ENCODE data around the gene PDZRN4. TPM values are rescaled to one million over a fixed set of nuclear protein-coding genes. Genes with fewer than 3 reads are reported as not detected.

Gene PDZRN4
- total RNA-seq, 1 donor from 2014 or later = not detected

DNA sequence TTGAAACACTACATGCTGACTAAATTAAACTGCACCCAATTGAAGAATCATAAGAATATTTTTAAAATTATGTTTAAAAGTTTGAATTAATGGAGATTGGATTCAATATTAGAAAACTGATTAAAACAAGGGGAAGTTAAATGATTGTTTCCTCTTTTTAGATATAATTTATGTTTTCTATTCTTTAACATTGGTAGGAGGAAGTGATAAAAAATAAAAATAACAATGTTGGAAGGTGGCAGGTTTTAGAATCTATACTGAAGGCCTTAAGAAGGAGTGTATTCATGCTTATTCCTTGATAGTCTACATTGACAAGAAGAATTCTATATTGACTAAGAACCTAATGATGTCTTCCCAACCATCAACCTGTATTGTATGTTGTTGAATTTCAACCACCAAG is 168.1 kb downstream of the PDZRN4 start:
- intact Hi-C loops (cut with micrococcal nuclease) = no loop called here

DNA sequence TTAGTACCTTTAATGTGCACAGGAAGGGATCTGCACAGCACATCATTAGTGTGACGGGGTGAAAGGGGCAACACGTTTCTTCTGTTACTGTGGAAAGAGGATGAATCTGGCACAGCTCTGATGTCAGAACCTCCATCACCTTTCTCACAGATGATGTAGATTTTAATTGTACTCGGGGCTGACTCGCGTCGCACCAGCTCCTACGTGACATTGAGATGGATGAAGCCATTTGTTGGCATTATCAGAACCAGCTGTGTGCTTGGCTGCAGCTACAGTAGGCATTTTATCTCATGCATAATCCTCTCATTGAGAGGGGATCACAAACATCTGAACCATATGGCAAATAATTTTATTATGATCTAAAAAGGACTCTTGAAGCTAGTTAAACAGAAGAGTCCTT is 173.6 kb downstream of the PDZRN4 start:
- intact Hi-C loops (cut with micrococcal nuclease) = no loop called here

DNA sequence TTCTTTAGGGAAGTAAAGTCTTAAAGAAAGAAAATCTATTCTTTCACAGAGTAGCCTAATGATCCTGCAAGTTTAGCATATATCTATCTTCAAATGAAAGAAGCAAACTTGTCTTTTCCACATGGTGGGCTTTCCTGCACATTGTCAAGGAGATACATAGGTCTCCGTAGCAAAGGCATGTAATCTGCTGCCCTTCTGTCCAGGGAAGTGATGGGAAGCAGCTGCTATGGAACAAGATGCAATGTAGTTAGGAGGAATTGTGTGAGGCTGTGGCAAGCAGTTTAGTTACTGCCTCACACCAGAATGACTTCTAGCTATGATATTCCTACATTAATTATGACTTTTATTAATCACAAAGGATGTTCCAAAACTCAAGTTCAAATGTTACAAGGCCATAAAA is 174.4 kb downstream of the PDZRN4 start:
- intact Hi-C loops (cut with micrococcal nuclease) = no loop called here

DNA sequence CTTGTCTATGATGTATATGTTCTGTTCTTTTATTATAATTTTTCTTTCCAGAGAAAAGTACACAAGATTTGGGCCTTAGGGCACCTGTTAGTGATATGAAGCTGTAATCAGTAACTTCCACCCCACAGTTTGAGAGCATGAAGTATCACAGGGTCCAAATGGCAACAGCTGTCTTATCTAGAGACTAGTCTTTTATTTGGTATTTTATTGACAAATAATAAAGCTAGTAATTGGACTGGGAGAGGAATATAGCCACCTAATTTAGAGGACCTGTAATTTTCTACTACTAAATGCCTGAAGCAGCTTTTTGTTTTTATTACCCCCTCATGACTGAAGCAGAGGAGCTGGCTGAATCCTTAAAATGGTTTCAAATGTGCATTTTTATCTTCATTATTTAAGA is 174.8 kb downstream of the PDZRN4 start:
- intact Hi-C loops (cut with micrococcal nuclease) = no loop called here

DNA sequence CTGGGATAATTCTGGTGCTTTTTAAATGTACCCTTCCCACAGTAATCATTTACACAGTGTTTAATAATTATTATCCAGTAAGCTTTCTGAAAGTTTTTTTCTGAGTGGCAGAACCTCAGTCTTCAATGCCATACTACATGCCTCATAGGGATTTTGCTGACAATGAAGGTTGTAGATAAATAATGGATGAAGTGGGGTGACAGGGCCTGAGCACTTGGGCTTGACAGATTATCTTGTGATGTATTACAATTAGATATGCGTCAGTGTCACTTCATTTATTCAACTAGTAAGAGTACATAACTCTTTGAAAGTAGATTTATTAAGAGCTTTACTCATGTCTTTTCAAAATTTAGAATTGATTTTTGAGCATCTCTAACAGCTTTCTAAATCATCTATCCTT is 176.1 kb downstream of the PDZRN4 start:
- intact Hi-C loops (cut with micrococcal nuclease) = no loop called here

DNA sequence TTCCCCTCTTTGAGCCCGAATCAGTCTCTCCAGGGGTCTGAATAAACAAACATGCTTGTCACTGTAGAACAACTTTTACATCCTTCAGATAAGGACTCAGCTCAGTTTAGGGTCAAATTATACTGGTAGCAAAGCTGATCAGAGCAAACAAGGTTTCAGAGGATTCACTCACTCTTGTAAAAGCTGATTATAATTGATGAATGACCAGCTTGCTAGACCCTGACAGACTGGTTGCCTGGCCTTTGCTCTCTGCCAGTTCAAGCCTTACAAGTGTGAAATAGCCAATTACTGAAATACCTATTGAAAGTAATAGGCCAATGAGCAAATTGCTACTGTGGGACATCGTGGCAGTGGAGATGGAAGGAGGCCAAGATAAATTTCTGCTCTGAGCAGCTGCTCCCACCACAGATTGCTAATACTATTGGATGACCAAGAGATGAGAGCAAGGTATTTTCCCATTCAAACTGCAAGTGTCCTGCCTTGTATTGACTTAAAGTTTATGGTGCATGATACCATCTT is 177.6 kb downstream of the PDZRN4 start:
- intact Hi-C loops (cut with micrococcal nuclease) = no loop called here

DNA sequence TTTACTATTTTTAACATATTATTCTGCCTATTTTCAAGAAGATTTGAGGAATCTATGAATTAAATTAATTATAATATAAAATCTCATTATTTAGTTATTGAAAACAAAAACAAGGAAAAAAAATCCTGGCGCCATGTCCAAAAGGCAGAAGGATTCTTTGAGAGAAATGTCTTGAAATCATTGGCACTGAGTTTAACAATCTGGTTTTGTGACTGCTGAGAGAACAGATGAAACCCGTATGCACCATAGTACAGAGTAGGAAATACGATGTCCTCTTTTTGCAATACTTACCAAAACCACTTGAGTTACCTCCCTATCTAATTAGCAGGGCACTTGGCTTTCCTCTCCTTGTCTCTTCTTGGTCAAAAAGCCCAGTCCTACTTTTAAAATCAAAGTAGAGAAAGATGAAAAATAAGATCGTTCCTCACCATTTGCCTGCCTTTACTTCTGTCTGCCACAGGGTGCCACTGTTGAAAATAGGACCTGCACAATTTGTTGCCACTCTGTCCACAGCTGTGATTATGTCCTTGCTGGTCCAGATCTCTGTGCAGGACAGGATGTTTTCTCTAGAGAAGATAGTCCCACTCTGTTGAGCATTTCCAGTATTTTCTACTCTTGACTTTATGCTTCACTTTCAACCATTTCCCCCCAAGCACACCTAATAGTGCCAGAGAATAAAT is 179.7 kb downstream of the PDZRN4 start:
- intact Hi-C loops (cut with micrococcal nuclease) = no loop called here

DNA sequence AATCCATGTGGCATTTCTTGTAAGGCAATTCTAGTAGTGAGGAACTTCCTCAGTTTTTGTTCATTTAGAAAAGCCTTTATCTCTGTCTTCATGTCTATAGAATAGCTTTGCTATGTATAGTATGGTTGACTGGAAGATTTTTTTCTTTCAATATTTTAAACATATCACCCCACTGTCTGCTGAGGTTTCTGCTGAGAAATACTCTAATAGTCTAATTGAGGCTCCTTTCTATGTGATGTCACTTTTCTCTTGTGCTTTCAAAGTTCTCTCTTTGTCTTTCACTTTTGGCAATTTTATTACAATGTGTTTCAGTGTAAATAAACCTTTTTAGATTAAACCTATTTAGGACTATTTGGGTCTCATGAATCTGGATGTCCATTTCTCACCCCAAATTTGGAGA is 192.8 kb downstream of the PDZRN4 start:
- intact Hi-C loops (cut with micrococcal nuclease) = no loop called here

DNA sequence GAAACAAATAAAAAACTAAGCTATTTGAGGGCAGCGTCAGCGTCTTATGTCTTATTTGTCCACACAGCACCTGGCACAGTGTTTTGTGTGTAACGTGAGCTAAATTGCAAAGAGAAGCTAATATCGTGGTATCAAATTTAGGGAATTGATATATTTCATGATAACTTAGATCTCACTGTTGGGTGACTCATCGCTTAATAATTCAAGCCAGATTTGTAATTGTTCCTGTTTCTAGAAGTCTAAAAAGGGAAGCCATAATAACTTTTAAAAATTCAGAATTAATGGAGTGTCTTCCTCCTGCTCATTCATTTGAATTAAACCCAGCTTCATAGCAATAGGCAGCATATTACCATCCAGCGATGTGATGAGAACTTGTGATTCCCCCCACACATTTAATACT is 214.7 kb downstream of the PDZRN4 start:
- intact Hi-C loops (cut with micrococcal nuclease) = no loop called here

DNA sequence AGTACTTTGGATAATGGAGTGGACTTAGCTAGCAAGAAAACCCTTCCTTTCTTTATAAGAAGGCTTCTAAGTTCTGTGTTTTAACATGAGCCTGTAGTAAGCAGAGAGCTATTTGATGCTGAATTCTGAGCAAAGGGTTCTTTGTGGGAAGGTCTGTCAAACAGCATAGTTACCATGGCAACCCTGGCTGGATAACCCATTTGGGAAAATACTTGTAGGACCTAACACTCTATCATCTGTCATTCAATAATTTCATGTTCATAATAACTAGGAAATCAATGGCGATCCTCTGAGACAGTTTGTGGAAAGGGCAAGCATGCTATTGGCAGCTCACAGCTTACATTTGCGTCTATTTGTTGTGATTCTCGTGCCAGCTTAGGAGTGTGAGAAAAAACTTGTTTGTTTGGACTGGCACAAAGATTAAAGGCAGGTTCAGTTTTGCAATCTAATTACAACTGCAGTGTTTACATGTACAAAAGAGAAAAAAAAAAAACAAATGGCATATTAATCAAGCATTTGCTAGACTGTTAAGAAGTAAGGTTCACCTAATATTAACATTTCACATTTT is 219.2 kb downstream of the PDZRN4 start:
- intact Hi-C loops (cut with micrococcal nuclease) = no loop called here

DNA sequence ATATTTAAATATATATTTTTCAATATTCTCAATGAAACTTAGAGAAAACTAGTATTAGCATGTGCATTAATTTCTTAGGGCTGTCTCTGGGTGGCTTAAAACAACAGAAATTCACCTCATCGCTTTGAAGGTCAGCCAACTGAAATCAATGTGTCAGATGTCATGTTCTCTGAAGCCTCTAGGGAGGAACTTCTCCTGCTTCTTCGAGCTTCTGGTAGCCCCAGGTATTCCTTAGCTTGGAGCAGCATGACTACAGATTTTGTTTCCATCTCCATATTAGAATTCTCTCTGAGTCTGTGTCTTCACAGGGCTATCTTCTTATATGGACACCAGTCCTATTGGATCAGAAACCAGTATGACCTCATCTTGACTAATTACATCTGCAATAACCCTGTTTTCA is 221.5 kb downstream of the PDZRN4 start:
- intact Hi-C loops (cut with micrococcal nuclease) = no loop called here

DNA sequence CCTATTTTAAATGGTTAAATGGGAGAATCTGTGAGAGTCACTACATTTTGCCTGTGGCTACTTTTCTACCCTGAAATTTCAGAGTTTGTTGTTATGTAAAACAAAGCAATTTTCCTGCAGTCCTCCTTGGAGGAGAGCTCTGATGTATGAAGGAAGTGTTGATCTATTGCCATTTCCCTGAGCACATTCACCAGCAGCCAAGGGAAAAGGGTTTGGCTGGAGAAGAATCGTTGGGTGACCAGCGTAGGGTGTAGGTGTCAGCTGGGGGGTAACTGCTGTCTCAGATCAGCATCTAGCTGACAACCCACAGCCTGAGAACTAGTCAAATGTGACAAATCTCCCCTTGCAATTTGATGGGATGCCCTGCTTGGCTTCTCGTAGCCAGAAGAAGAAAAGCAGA is 230.5 kb downstream of the PDZRN4 start:
- intact Hi-C loops (cut with micrococcal nuclease) = no loop called here

DNA sequence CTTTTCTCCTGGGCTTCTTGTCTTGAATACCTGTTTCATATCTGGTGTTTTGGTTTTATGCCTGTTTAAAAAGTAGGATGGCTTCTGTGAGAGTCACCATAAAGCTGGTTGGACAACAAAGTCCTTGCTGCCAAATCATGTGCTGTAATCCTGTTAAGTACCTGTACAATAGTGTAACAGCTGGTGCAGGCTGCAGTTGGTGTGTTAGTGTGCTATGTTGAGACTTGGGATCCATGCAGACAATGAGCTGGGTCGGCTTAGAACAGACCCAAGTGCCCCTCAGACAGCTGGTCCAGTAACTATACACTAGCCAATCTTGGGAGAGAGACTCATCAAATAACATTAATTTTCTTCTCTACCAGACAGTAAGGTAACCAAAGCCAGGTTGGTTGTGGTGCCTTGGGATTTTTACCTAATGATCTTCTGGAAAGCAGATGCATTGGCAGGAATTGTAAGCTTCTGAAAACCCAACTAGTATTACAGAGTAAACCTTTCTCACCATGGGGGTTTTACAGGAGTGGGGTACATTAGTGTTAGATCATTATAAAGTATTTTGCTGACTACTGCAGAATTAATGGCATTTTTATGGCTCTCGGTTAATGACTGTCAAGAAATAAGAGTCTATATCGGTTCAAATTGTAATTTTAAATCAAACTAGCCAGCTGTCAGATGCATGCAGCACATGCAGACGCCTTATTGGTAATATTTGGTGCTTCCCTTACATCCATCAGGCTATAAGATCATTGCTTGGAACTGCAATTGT is 231.2 kb downstream of the PDZRN4 start:
- intact Hi-C loops (cut with micrococcal nuclease) = no loop called here

DNA sequence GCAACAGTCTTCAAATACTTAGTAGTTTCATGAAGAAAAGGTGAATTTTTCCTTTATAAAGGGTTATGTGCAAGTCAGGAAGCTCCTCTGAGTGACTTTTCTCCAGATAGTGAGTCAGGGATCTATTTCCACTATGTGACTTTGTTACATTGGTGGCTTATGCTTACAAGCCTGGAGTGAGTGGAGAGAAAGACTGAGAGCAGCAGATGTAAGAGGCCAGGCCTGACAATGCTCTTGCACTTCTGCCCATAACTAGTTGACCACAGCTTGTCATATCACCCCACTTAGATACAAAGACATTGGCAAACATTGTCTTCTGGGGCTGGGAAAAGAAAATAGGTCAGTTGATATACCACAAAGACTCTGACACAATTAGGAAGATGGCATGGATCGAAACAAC is 236.5 kb downstream of the PDZRN4 start:
- intact Hi-C loops (cut with micrococcal nuclease) = no loop called here

DNA sequence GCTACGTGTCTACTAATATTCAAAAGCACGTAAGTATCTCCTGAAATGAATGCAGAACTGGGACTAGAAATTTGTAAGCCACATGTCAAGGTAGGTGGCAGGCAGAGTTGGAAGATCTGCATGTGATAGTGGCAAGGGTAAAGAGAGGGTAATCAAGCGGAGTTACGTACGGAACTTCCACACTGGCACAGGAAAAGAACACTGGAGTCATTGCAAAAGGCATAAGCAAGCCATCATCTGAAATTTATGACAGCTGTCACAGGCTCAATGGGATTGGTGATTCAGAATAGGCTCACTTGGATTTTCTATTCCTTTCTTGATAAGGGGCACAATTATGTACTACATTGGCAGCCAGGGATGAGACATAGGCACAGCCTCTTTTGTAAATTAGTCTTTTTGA is 245.3 kb downstream of the PDZRN4 start:
- intact Hi-C loops (cut with micrococcal nuclease) = no loop called here

DNA sequence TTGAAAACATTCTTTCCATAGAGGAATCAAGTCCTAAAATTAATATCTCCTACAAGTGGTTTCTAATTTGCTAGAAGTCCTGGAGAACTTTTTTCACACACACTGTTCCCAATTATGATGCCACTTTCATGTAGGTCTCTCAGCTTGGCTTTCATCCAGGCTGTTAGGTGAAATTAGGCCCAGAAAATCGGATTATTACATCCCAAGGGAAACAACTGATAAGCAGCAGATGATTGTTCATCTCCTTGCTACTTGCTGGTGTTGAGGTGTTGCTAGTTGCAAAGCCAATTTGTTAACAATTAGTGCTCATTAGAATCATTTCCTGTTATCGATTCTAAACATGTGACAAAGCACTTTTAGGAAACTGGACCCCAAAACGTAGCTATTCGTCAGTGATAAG is 248.0 kb downstream of the PDZRN4 start:
- intact Hi-C loops (cut with micrococcal nuclease) = no loop called here

DNA sequence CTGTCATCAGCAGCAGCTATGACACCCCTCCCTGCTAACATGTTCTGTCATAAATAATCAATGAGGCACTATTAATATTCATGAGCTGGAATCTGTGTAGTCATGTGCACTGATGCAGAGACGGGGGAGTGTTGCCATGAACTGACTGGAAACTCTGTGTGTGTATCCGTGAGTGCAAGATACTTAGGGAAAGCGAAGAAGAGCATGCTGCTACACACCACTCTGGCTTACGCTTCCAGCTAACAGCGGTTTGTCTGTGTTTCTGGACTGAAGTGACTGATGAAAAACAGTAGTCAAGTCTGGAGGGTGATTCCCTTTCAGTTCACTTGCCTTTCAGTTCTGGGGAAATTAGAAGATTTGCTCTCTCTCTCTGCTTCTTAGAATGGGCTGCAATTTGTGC is 249.4 kb downstream of the PDZRN4 start:
- intact Hi-C loops (cut with micrococcal nuclease) = no loop called here

DNA sequence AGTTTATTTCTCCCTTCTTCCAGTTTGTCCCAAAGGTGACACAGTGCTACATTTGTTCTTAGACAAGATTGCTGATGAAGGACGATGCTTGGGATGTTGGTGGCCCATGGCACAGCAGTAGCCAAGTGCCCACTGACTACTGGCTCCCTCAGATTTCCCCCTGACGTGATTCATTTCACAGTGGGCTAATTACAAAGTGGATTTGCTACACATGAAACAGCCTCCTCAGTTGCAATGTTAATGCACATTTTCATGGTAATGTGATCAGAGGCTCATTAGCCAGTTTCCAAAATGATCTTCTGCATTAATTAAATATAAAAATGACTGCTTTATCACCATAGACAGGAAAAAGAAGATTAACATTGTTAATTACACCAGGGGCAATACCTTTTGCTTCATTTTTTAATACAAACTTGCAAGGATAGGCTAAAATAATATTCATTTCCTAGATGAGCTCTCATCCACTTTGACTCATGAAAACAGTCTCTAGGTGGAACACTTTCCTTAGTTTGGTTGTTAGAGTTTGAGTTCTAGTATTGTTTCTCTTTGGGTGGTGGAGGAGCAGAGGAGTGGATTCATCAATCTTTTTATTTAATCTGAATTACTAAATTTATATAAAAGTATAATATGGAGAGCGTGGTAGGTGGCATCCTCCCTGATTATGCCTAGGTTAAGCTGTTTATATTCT is 250.9 kb downstream of the PDZRN4 start:
- intact Hi-C loops (cut with micrococcal nuclease) = no loop called here

DNA sequence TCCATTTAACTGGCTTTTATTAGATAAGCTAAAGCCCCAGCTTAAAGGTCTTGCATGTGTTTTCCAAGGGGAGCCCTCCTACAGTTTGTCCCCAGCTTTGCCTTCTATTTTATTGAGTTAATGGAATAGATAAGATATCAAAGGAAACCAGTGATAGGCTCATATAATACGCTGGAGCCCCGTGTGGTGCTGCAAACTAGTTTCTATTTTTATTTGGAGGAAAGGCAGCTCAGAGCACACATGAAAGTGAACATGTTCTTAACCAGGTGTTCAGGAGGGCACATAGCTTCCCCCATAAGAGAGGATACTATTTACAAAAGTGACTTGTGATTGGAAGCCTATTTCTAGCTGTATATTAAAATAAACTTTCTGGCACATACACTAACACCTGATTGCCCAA is 251.7 kb downstream of the PDZRN4 start:
- intact Hi-C loops (cut with micrococcal nuclease) = no loop called here

DNA sequence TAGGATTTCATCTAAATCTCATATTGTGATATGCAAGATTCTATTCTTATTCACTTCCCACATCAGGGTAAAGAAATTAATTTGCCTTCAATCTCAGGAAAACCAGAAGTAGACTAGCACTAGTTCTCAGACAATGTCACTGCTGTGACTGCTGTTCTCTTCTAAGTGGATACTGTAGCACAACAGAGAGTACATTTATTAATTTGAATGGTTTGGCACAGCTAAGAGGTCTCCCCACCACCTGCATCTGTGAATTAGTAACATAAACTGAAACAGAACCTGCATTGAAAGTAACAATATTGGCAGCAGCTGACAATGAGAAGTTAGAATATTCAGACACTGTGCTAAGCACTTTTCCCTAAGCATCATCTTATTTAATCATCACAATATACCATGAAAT is 253.1 kb downstream of the PDZRN4 start:
- intact Hi-C loops (cut with micrococcal nuclease) = no loop called here

DNA sequence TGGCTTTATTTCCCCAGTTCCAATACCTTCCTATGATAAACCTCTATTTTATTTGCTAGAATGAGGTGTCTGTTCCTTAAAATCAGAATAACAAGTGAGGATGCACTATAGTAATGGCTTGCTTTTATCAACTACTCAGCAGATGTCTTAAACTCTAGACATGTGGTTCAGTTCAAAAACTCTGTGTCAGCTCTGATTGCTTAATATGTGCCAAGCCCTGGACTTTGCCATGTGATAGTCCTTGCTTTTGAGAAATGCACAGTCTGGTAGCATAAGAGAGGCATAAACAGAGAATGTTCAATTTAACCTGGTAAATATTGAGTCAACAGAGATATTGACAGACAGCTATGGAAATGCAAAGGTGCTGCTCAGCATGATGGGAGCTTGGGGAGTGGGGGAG is 254.8 kb downstream of the PDZRN4 start:
- intact Hi-C loops (cut with micrococcal nuclease) = no loop called here

DNA sequence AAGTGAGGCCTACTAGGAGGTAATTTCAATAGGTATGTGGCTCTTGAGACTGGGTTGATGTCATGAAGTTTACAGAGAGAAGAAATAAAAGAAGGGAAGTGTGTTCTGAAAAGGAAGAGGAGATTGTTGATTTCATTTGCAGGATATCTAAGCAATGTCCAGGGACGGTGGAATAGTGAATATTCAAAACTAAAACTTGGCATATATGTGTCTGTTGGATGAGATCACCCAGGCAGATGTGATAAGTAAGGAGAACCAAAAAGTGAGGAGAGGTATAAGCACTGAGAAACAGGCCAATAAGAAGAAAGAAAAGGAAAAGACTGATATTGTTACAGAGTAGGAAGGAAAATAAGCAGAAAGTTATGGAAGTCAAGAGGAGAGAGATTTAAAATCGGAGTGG is 255.6 kb downstream of the PDZRN4 start:
- intact Hi-C loops (cut with micrococcal nuclease) = no loop called here
